Transverse colon (tissue), 3 donors: ENCODE results near the gene HERC6.

Source experiments
- EP300 ChIP-seq: sonication (generic); formaldehyde crosslinking; IDR thresholded peaks from one replicate; pipeline ENCODE4 v1.6.1; 2017; ENCODE audit warnings: antibody characterized with exemption, low read depth
- POLR2A ChIP-seq: fragments of 450-650 bp; IDR thresholded peaks from one replicate; pipeline ENCODE4 v1.6.1; 2016; ENCODE audit warnings: antibody characterized with exemption, mild to moderate bottlenecking, moderate library complexity
- TF ChIP-seq, protein P1 (sequence below), 5 experiments: fragments of 200-600 bp in 3 of 5; fragments of 450-650 bp in 2 of 5; sonication (generic) in 3 of 5; IDR thresholded peaks; 1 replicate in 2 of 5; 2 replicates in 3 of 5; pipeline ENCODE4 v1.5.1; 2016 to 2017; ENCODE audit warnings: antibody characterized with exemption in 5 of 5, inconsistent platforms in 3 of 5, mild to moderate bottlenecking in 2 of 5, moderate library complexity in 1 of 5

DNA sequence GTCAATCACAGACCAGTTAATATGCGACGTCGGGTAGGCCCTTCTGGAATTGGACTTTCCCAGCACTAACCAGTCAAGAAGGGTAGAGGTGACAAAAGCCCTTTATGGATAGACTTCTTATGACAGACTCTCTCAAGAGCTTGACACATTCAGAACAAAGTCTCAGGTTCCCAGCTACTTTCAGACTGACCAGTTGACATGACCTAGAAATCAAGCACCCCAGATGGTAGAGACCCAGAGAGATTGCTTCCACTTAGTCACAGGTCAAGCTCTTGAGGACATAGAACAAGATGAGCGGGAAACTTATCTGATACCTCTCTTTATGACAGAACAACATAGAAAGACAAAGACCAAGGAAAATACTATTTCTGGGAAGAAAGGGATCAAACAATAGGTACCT lies 21.4 kb upstream of the HERC6 start:
- TF ChIP-seq, protein P1, sequence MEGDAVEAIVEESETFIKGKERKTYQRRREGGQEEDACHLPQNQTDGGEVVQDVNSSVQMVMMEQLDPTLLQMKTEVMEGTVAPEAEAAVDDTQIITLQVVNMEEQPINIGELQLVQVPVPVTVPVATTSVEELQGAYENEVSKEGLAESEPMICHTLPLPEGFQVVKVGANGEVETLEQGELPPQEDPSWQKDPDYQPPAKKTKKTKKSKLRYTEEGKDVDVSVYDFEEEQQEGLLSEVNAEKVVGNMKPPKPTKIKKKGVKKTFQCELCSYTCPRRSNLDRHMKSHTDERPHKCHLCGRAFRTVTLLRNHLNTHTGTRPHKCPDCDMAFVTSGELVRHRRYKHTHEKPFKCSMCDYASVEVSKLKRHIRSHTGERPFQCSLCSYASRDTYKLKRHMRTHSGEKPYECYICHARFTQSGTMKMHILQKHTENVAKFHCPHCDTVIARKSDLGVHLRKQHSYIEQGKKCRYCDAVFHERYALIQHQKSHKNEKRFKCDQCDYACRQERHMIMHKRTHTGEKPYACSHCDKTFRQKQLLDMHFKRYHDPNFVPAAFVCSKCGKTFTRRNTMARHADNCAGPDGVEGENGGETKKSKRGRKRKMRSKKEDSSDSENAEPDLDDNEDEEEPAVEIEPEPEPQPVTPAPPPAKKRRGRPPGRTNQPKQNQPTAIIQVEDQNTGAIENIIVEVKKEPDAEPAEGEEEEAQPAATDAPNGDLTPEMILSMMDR (IDR thresholded peaks at IDR 0.05): no peak
- TF ChIP-seq EP300: no peak
- no peak for TF ChIP-seq POLR2A
